Activated naive CD4-positive, alpha-beta T cell treated with anti-CD3 and anti-CD28 coated beads, Interleukin-2, amount 10 ng/mL, durations not matched to agents 7 days and 5 days (primary cell): ENCODE results near the gene TNFRSF13B.
"Not testable (repeated sequence)": the region's sequence is repeated elsewhere in the genome, so short reads cannot be mapped to it uniquely, and the experiment has no call there.

Source experiments
- CTCF ChIA-PET: fragments of 350-600 bp; sonication (Branson Sonifier 250); formaldehyde crosslinking; loops from one replicate; lab custom pipeline; 2021; ENCODE audit warnings: antibody characterized with exemption; lab: Charles Lee
- DNase-seq: peaks from one replicate; pipeline ENCODE4 v3.0.0-alpha.2; 2020
- H3K27ac Mint-ChIP-seq: one replicate; pipeline ENCODE4 v1.8.0; 2021; ENCODE audit warnings: mild to moderate bottlenecking, moderate library complexity, mixed read lengths
- H3K27me3 Mint-ChIP-seq: one replicate; pipeline ENCODE4 v1.8.0; 2021; ENCODE audit warnings: mild to moderate bottlenecking, mixed read lengths
- H3K36me3 Mint-ChIP-seq: one replicate; pipeline ENCODE4 v1.8.0; 2021; ENCODE audit warnings: mixed read lengths
- H3K4me1 Mint-ChIP-seq: one replicate; pipeline ENCODE4 v1.8.0; 2021; ENCODE audit warnings: mixed read lengths
- H3K4me3 Mint-ChIP-seq: one replicate; pipeline ENCODE4 v1.8.0; 2021; ENCODE audit warnings: mild to moderate bottlenecking, moderate library complexity, mixed read lengths
- H3K9me3 Mint-ChIP-seq: one replicate; pipeline ENCODE4 v1.8.0; 2021; ENCODE audit warnings: mixed read lengths

TNFRSF13B gene

GRCh38 chr17:17011043-17011907, 39.4 kb upstream of the TNFRSF13B start:
- H3K4me3 Mint-ChIP-seq, CTCF ChIA-PET, H3K36me3 Mint-ChIP-seq, H3K9me3 Mint-ChIP-seq, H3K27ac Mint-ChIP-seq, DNase-seq: not testable (repeated sequence)
- Mint-ChIP-seq H3K4me1 (peaks cover 13% of the 10 kb centered on the region), H3K27me3 (peaks cover 46% of the 10 kb centered on the region)

GRCh38 chr17:17010545-17011034, 38.7 kb upstream of the TNFRSF13B start:
- peaks cover 46% of the 10 kb centered on the region for H3K27me3 Mint-ChIP-seq
- H3K4me3 Mint-ChIP-seq, H3K4me1 Mint-ChIP-seq, H3K27ac Mint-ChIP-seq, DNase-seq, H3K36me3 Mint-ChIP-seq, CTCF ChIA-PET, H3K9me3 Mint-ChIP-seq: not testable (repeated sequence)

- peaks cover 47% of the 10 kb centered on the region for H3K27me3 Mint-ChIP-seq
- H3K27ac Mint-ChIP-seq, CTCF ChIA-PET, H3K4me1 Mint-ChIP-seq, H3K4me3 Mint-ChIP-seq, DNase-seq, H3K36me3 Mint-ChIP-seq, H3K9me3 Mint-ChIP-seq: not testable (repeated sequence)
Measured at GRCh38 chr17:17009972-17010371, 38.1 kb upstream of the TNFRSF13B start.

GRCh38 chr17:17008621-17009397, 36.9 kb upstream of the TNFRSF13B start:
- H3K4me3 Mint-ChIP-seq, H3K36me3 Mint-ChIP-seq, H3K9me3 Mint-ChIP-seq, CTCF ChIA-PET, H3K4me1 Mint-ChIP-seq, DNase-seq, H3K27ac Mint-ChIP-seq: not testable (repeated sequence)
- H3K27me3 Mint-ChIP-seq: peaks cover 46% of the 10 kb centered on the region

- H3K27me3 Mint-ChIP-seq: peaks cover 38% of the 10 kb centered on the region
- H3K36me3 Mint-ChIP-seq, DNase-seq, H3K4me1 Mint-ChIP-seq, CTCF ChIA-PET, H3K27ac Mint-ChIP-seq, H3K4me3 Mint-ChIP-seq, H3K9me3 Mint-ChIP-seq: not testable (repeated sequence)
Measured at GRCh38 chr17:17007891-17008290, 36.0 kb upstream of the TNFRSF13B start.

- DNase-seq, H3K4me3 Mint-ChIP-seq, H3K4me1 Mint-ChIP-seq, H3K27ac Mint-ChIP-seq, CTCF ChIA-PET, H3K9me3 Mint-ChIP-seq, H3K36me3 Mint-ChIP-seq: not testable (repeated sequence)
- H3K27me3 Mint-ChIP-seq: peaks cover 50% of the 10 kb centered on the region
Measured at GRCh38 chr17:17004997-17005614, 33.2 kb upstream of the TNFRSF13B start.

GRCh38 chr17:17004251-17004996, 32.5 kb upstream of the TNFRSF13B start:
- peaks cover 47% of the 10 kb centered on the region for H3K27me3 Mint-ChIP-seq
- H3K36me3 Mint-ChIP-seq: no peaks in the 10 kb centered on the region
- DNase-seq: no peak
- no peak overlapping the region for H3K27ac Mint-ChIP-seq
- H3K4me3 Mint-ChIP-seq: no peak overlapping the region
- H3K4me1 Mint-ChIP-seq: peaks cover 3% of the 10 kb centered on the region
- H3K9me3 Mint-ChIP-seq: no peaks in the 10 kb centered on the region
- CTCF ChIA-PET: no interaction called here

- H3K4me1 Mint-ChIP-seq, CTCF ChIA-PET, H3K9me3 Mint-ChIP-seq, H3K4me3 Mint-ChIP-seq, H3K27ac Mint-ChIP-seq, DNase-seq, H3K36me3 Mint-ChIP-seq: not testable (repeated sequence)
- peaks cover 38% of the 10 kb centered on the region for H3K27me3 Mint-ChIP-seq
Measured at GRCh38 chr17:17002731-17003715, 31.1 kb upstream of the TNFRSF13B start.

GRCh38 chr17:17001874-17002520, 30.1 kb upstream of the TNFRSF13B start:
- H3K4me1 Mint-ChIP-seq: peaks cover 3% of the 10 kb centered on the region
- CTCF ChIA-PET: interaction anchor here (1.2 to 1.9 kb wide), 2 partner anchors 20 to 133 kb away, joined by 3 to 5 read pairs; no protein-coding TSS in a partner anchor
- peak; percentile 84 for DNase-seq
- H3K27me3 Mint-ChIP-seq: peaks cover 38% of the 10 kb centered on the region
- H3K36me3 Mint-ChIP-seq: no peaks in the 10 kb centered on the region
- no peak overlapping the region for H3K4me3 Mint-ChIP-seq
- H3K27ac Mint-ChIP-seq: no peak overlapping the region
- no peaks in the 10 kb centered on the region for H3K9me3 Mint-ChIP-seq

- Mint-ChIP-seq H3K9me3 (no peaks in the 10 kb centered on the region), H3K27me3 (peaks cover 36% of the 10 kb centered on the region), H3K4me3 (no peak overlapping the region), H3K36me3 (no peaks in the 10 kb centered on the region), H3K27ac (no peak overlapping the region), H3K4me1 (peaks cover 3% of the 10 kb centered on the region)
- CTCF ChIA-PET: interaction anchor here (1.0 to 1.9 kb wide), 8 partner anchors 10 to 312 kb away, joined by 3 to 6 read pairs (median 3); no protein-coding TSS in a partner anchor
- DNase-seq: no peak
Measured at GRCh38 chr17:17001076-17001777, 29.3 kb upstream of the TNFRSF13B start.

GRCh38 chr17:16999931-17000625, 28.2 kb upstream of the TNFRSF13B start:
- peak; percentile 10 for DNase-seq
- CTCF ChIA-PET: interaction anchor here (0.7 to 1.9 kb wide), 9 partner anchors 8 to 331 kb away, joined by 3 to 5 read pairs (median 3); no protein-coding TSS in a partner anchor
- peaks cover 31% of the 10 kb centered on the region for H3K27me3 Mint-ChIP-seq

More at GRCh38 chr17:16999931-17000625, 28.2 kb upstream of the TNFRSF13B start:
- Mint-ChIP-seq H3K4me3 (no peak overlapping the region), H3K27ac (no peak overlapping the region), H3K4me1 (peaks cover 3% of the 10 kb centered on the region), H3K9me3 (no peaks in the 10 kb centered on the region), H3K36me3 (no peaks in the 10 kb centered on the region)
